ENCODE data around the gene NMBR. TPM values are rescaled to one million over a fixed set of nuclear protein-coding genes. Genes with fewer than 3 reads are reported as not detected.

The NMBR gene
- total RNA-seq, 4 donors from 2014 or later, result not detected

DNA sequence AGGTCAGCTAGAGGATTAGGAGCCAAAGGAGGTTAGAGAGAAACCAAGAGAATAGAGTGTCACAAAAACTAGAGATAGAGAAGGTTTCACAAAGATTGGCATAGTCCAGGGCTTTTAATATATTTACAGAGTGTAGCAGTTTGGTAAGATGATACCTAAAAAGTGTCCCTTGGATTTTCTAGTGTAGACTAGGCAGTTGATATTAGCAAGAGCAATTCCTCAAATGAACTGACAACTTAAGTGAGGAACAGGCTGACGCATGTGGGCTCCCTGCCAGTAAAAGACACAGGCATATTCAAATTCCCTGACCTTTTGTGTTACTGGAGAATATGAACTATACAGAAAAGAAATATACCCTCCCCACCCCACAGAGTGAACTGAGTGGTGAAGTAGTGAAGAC is 40.3 kb upstream of the NMBR start:
- Histone ChIP-seq H3K9me3 (no peaks in the 10 kb centered on the region), H3K27ac (no peak overlapping the region), H3K27me3 (no peaks in the 10 kb centered on the region), H3K4me1 (peaks cover 0 to 18% (median 0%) of the 10 kb centered on the region in 3 donors), H3K36me3 (peaks cover 0 to 22% of the 10 kb centered on the region in 2 donors), H3K4me3 (no peak overlapping the region)
- no peak for ATAC-seq
- 7 to 30% methylated on average over 1 of the region's 1 CpG for WGBS, 2 donors (ENCODE audit: low coverage in 1 of 2)
- TF ChIP-seq EP300 (IDR thresholded peaks at IDR 0.05) (no peak), POLR2A (IDR thresholded peaks at IDR 0.05) (no peak), POLR2AphosphoS5 (IDR thresholded peaks at IDR 0.05) (no peak)
- TF ChIP-seq, protein P1, sequence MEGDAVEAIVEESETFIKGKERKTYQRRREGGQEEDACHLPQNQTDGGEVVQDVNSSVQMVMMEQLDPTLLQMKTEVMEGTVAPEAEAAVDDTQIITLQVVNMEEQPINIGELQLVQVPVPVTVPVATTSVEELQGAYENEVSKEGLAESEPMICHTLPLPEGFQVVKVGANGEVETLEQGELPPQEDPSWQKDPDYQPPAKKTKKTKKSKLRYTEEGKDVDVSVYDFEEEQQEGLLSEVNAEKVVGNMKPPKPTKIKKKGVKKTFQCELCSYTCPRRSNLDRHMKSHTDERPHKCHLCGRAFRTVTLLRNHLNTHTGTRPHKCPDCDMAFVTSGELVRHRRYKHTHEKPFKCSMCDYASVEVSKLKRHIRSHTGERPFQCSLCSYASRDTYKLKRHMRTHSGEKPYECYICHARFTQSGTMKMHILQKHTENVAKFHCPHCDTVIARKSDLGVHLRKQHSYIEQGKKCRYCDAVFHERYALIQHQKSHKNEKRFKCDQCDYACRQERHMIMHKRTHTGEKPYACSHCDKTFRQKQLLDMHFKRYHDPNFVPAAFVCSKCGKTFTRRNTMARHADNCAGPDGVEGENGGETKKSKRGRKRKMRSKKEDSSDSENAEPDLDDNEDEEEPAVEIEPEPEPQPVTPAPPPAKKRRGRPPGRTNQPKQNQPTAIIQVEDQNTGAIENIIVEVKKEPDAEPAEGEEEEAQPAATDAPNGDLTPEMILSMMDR (IDR thresholded peaks at IDR 0.05), result no peak

DNA sequence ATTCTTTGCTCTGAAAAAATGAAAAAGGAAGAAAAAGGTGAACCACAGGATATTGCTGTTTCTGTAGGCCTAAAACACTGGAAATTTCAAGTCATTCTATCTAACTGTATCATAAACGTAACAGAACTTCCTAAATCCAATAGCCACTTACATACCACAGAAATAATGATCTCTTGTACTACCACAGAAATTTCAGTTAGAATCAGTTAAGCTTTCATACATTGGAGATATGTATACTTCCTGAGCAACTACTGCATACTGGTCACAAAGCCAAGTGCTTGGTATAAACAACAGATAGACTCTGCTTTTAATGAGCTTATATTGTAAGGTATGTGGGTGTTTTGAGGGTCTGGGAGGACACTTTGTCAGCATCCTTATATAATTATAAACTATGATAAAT is 38.7 kb upstream of the NMBR start:
- no peak for ATAC-seq
- Histone ChIP-seq H3K27ac (no peak overlapping the region), H3K9me3 (no peaks in the 10 kb centered on the region), H3K4me1 (peaks cover 0 to 18% (median 0%) of the 10 kb centered on the region in 3 donors), H3K36me3 (peaks cover 0 to 19% of the 10 kb centered on the region in 2 donors), H3K4me3 (no peak overlapping the region), H3K27me3 (no peaks in the 10 kb centered on the region)
- WGBS, 2 donors (ENCODE audit: low coverage in 1 of 2), result 93 to 100% methylated on average over 1 of the region's 1 CpG
- TF ChIP-seq EP300 (IDR thresholded peaks at IDR 0.05) (no peak), POLR2A (IDR thresholded peaks at IDR 0.05) (no peak), POLR2AphosphoS5 (IDR thresholded peaks at IDR 0.05) (no peak)
- TF ChIP-seq, protein P1 (IDR thresholded peaks at IDR 0.05), result no peak

DNA sequence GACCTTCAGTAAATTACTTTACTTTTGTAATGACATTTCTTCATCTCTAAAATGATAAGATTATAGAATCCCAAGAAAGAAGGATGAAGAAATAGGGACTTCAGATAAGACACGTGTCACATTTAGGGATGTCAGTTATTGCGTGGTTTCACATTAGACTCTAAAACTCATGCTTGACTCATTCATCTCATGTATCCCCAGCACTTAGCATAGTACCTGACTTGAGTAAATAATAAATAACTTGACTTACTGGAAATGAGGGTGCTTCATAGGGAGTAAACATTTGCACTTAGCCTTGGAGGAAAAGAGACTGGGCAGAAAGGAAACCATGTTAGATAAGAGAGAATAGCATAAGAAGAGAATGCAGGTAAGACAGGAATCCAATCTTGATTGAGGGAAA is 37.4 kb upstream of the NMBR start:
- ATAC-seq, result no peak
- H3K4me1 ChIP-seq, result peaks cover 0 to 18% (median 0%) of the 10 kb centered on the region in 3 donors
- TF ChIP-seq EP300 (IDR thresholded peaks at IDR 0.05) (no peak), POLR2A (IDR thresholded peaks at IDR 0.05) (no peak), POLR2AphosphoS5 (IDR thresholded peaks at IDR 0.05) (no peak)
- TF ChIP-seq, protein P1 (IDR thresholded peaks at IDR 0.05), result no peak
- no peaks in the 10 kb centered on the region for H3K9me3 ChIP-seq
- no peak overlapping the region for H3K4me3 ChIP-seq
- no peak overlapping the region for H3K27ac ChIP-seq
- no peaks in the 10 kb centered on the region for H3K27me3 ChIP-seq
- WGBS, 2 donors (ENCODE audit: low coverage in 1 of 2), result 88 to 94% methylated on average over 2 of the region's 2 CpGs
- peaks cover 0 to 6% of the 10 kb centered on the region in 2 donors for H3K36me3 ChIP-seq

DNA sequence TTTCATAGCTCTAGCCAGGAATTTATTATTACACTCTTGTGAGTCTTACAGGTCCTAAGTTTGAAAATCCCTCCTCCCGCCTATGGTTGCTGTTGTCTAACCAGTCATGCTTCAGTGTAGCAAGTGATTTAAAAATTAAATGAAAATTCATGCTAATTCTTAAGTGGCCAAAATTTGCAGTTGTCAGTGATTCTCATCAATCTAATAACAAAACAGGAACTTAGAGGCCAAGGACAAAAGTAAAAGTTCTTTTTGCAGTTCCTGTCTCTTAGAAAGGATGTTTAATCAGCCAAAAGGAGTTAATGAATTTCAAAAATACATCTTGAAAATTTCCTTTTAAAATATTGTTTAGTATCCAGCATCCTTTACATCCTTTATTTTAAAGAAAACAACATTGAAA is 36.4 kb upstream of the NMBR start:
- Histone ChIP-seq H3K27me3 (no peaks in the 10 kb centered on the region), H3K9me3 (peaks cover 0 to 4% (median 0%) of the 10 kb centered on the region in 3 donors), H3K4me3 (no peak overlapping the region), H3K27ac (no peak overlapping the region), H3K4me1 (peaks cover 0 to 18% (median 0%) of the 10 kb centered on the region in 3 donors), H3K36me3 (peaks cover 0 to 11% of the 10 kb centered on the region in 2 donors)
- no peak for ATAC-seq
- WGBS, 2 donors (ENCODE audit: low coverage in 1 of 2), result 85 to 100% methylated on average over 1 of the region's 1 CpG
- TF ChIP-seq POLR2A (IDR thresholded peaks at IDR 0.05), result no peak
- TF ChIP-seq EP300 (IDR thresholded peaks at IDR 0.05), result no peak
- TF ChIP-seq POLR2AphosphoS5 (IDR thresholded peaks at IDR 0.05), result no peak
- TF ChIP-seq, protein P1 (IDR thresholded peaks at IDR 0.05), result no peak

DNA sequence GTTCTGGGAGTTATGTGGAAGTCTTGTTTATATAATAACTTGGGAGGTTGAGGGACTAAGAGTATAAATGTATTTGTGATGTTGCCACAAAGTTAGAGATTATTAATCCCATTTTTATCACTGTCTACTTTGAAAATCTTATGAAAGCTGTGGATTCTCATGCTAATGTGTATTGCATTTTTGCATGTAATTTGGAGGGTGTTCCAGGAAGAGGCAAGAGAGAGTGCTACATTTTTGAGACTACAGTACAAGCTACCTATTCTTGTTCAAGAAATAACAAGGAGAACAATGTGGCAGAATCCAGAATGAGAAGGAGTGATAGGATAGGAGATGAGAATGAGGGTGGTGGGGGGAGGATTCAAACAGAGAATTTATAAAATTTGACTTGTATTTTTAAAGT is 35.1 kb upstream of the NMBR start:
- Histone ChIP-seq H3K9me3 (peaks cover 0 to 14% (median 0%) of the 10 kb centered on the region in 3 donors), H3K4me3 (no peak overlapping the region), H3K36me3 (peaks cover 0 to 24% of the 10 kb centered on the region in 2 donors), H3K27me3 (no peaks in the 10 kb centered on the region), H3K27ac (no peak overlapping the region), H3K4me1 (peaks cover 0 to 12% (median 0%) of the 10 kb centered on the region in 3 donors)
- ATAC-seq, result no peak
- TF ChIP-seq POLR2AphosphoS5 (IDR thresholded peaks at IDR 0.05), result no peak
- TF ChIP-seq, protein P1 (IDR thresholded peaks at IDR 0.05), result no peak
- TF ChIP-seq EP300 (IDR thresholded peaks at IDR 0.05), result no peak
- no peak for TF ChIP-seq POLR2A (IDR thresholded peaks at IDR 0.05)
